HepG2 (cell line): ENCODE measurements around the gene TMED9. TPM values are rescaled to one million over a fixed set of nuclear protein-coding genes. Genes with fewer than 3 reads are reported as not detected.
A peak's percentile ranks its signal among the peaks of the same experiment; 100 is the strongest.

Source experiments
- CREM ChIP-seq, 2 experiments: sonication (generic) in 1 of 2; formaldehyde crosslinking in 1 of 2; IDR thresholded peaks; 2 replicates each; pipeline versions ENCODE4 v1.4.0 to v1.6.1; 2016 to 2020; ENCODE audit warnings: antibody characterized with exemption in 1 of 2, mild to moderate bottlenecking in 1 of 2, missing genetic modification reagents in 1 of 2
- DDIT3 ChIP-seq: sonication (generic); formaldehyde crosslinking; IDR thresholded peaks from 2 replicates; pipeline ENCODE4 v1.4.0; 2020; ENCODE audit warnings: mild to moderate bottlenecking, missing genetic modification reagents
- GABPA ChIP-seq, 2 experiments: IDR thresholded peaks; 2 replicates each; pipeline ENCODE4 v1.6.1; 2011 to 2016; ENCODE audit warnings: low read depth in 2 of 2, low read length in 1 of 2, missing biosample characterization in 1 of 2, missing genetic modification characterization in 1 of 2
- GATA4 ChIP-seq: sonication (generic); IDR thresholded peaks from 2 replicates; pipeline ENCODE4 v1.6.1; 2016; ENCODE audit warnings: antibody characterized with exemption, low read depth, borderline replicate concordance
- GATAD2A ChIP-seq: IDR thresholded peaks from 2 replicates; pipeline ENCODE4 v1.6.1; 2016
- MAFK ChIP-seq, 2 experiments: IDR thresholded peaks in 1 of 2; conservative IDR thresholded peaks in 1 of 2; 2 replicates each; pipeline ENCODE4 v1.6.1; 2011; ENCODE audit warnings: improper control_type of control experiment in 2 of 2, low read length in 2 of 2
- MAX ChIP-seq: IDR thresholded peaks from 2 replicates; pipeline ENCODE4 v1.6.1; 2012; ENCODE audit warnings: inconsistent platforms
- MBD4 ChIP-seq: IDR thresholded peaks from 2 replicates; pipeline ENCODE4 v1.6.1; 2012; ENCODE audit warnings: low read length, inconsistent platforms, borderline replicate concordance
- MED1 ChIP-seq: sonication (generic); formaldehyde crosslinking; IDR thresholded peaks from 2 replicates; pipeline ENCODE4 v1.4.0; 2020; ENCODE audit warnings: missing genetic modification reagents
- NRL ChIP-seq: sonication (generic); formaldehyde crosslinking; IDR thresholded peaks from 2 replicates; pipeline ENCODE4 v1.5.0; 2020; ENCODE audit warnings: missing genetic modification reagents, mild to moderate bottlenecking, moderate library complexity, borderline replicate concordance
- PBX3 ChIP-seq: sonication (generic); formaldehyde crosslinking; IDR thresholded peaks from 2 replicates; pipeline ENCODE4 v1.8.1; 2023; ENCODE audit warnings: missing genetic modification reagents, inconsistent platforms, borderline replicate concordance
- PCBP1 ChIP-seq: fragments of 200-400 bp; formaldehyde crosslinking; IDR thresholded peaks from 2 replicates; pipeline ENCODE4 v1.6.1; 2017; ENCODE audit warnings: mild to moderate bottlenecking, low read depth, low read length, borderline replicate concordance
- SKIL ChIP-seq: sonication (generic); formaldehyde crosslinking; IDR thresholded peaks from 2 replicates; pipeline ENCODE4 v1.8.0; 2022; ENCODE audit warnings: missing genetic modification reagents, mild to moderate bottlenecking, moderate library complexity, borderline replicate concordance
- THRA ChIP-seq: sonication (generic); formaldehyde crosslinking; IDR thresholded peaks from 2 replicates; pipeline ENCODE4 v1.4.0; 2020; ENCODE audit warnings: missing genetic modification reagents, borderline replicate concordance
- ZKSCAN1 ChIP-seq: fragments of 150-350 bp; IDR thresholded peaks from 2 replicates; pipeline ENCODE4 v1.6.1; 2014; ENCODE audit warnings: low read length
- ZMYM4 ChIP-seq: sonication (generic); formaldehyde crosslinking; IDR thresholded peaks from 2 replicates; pipeline ENCODE4 v1.8.1; 2023; ENCODE audit warnings: mild to moderate bottlenecking, missing genetic modification reagents
- ZNF382 ChIP-seq: sonication (generic); formaldehyde crosslinking; IDR thresholded peaks from 2 replicates; pipeline ENCODE4 v1.5.0; 2020; ENCODE audit warnings: missing genetic modification reagents, mild to moderate bottlenecking, borderline replicate concordance
- ZNF431 ChIP-seq: sonication (generic); formaldehyde crosslinking; IDR thresholded peaks from 2 replicates; pipeline ENCODE4 v1.9.0; 2022; ENCODE audit warnings: missing genetic modification reagents, low read depth, mild to moderate bottlenecking, borderline replicate concordance
- ZNF513 ChIP-seq: sonication (generic); formaldehyde crosslinking; conservative IDR thresholded peaks from 2 replicates; pipeline ENCODE4 v1.5.0; 2020; ENCODE audit warnings: missing genetic modification reagents
- ZNF557 ChIP-seq: sonication (generic); formaldehyde crosslinking; IDR thresholded peaks from 2 replicates; pipeline ENCODE4 v1.4.0; 2020; ENCODE audit warnings: missing genetic modification reagents
- ZNF644 ChIP-seq: IDR thresholded peaks from 2 replicates; pipeline ENCODE4 v1.6.1; 2016; ENCODE audit warnings: low read depth
- ZNF709 ChIP-seq: sonication (generic); formaldehyde crosslinking; IDR thresholded peaks from 2 replicates; pipeline ENCODE4 v1.5.0; 2020; ENCODE audit warnings: mild to moderate bottlenecking, missing genetic modification reagents
- ZNF777 ChIP-seq: sonication (generic); formaldehyde crosslinking; IDR thresholded peaks from 2 replicates; pipeline ENCODE4 v1.4.0; 2020; ENCODE audit warnings: missing genetic modification reagents
- ZNF782 ChIP-seq: sonication (generic); formaldehyde crosslinking; IDR thresholded peaks from 2 replicates; pipeline ENCODE4 v1.4.0; 2020; ENCODE audit warnings: missing genetic modification reagents, mild to moderate bottlenecking, borderline replicate concordance
- polyA plus RNA-seq, 8 experiments: library from polyadenylated mRNA; depleted of rRNA in 3 of 8; stranded (reverse) in 7 of 8; unstranded in 1 of 8; fragments of >200 nt; fragmentation: Illumina TruSeq in 4 of 8; extraction: Trizol in 4 of 8; gene quantifications; 2 replicates each; pipeline versions ENCODE4 v1.2.1 to v1.2.3, GENCODE V29; 2011 to 2016; ENCODE audit warnings: low read depth in 4 of 8, missing spikeins in 1 of 8, mixed read lengths in 1 of 8; ENCODE audit not compliant: insufficient read depth in 1 of 8
- total RNA-seq, 5 experiments: library from RNA; depleted of rRNA; stranded (reverse); fragments of >200 nt; fragmentation: Illumina TruSeq; extraction: Trizol; gene quantifications; 2 replicates each; pipeline ENCODE4 v1.2.3, GENCODE V29; 2016; ENCODE audit warnings: low read depth in 1 of 5

TMED9 gene
- total and polyA plus RNA-seq, 2 of the 13 experiments (the other 11 are each of a cell fraction or from before 2014, with no cell fraction given), result 161 to 350 TPM

GRCh38 chr5:177557041-177557647 is 34.9 kb upstream of the TMED9 start (continued):
- no peak for TF ChIP-seq DDIT3 (CRISPR knock-in tag)
- TF ChIP-seq ZNF782 (CRISPR knock-in tag), result no peak
- TF ChIP-seq NRL (CRISPR knock-in tag), result no peak
- no peak for TF ChIP-seq ZKSCAN1
- no peak for TF ChIP-seq ZNF557
- TF ChIP-seq ZNF777 (CRISPR knock-in tag), result no peak
- 0 out of 2 replicates have a peak, but pooled peaks have one; percentile 41 for TF ChIP-seq ZMYM4 (CRISPR knock-in tag)
- no peak for TF ChIP-seq MAFK (conservative IDR thresholded peaks at IDR 0.05 in 1 of 2, IDR thresholded peaks at IDR 0.05 in 1 of 2; ENCODE audit: low read length in 2 of 2)
- TF ChIP-seq ZNF644, result peak; percentile 88
- TF ChIP-seq ZNF382, result no peak
- no peak for TF ChIP-seq GABPA (IDR thresholded peaks at IDR 0.05; ENCODE audit: low read depth, low read length)
- TF ChIP-seq GABPA (CRISPR knock-in tag; IDR thresholded peaks at IDR 0.05; ENCODE audit: low read depth), result peak; percentile 29; the same call in 1 of the 2 replicates
- TF ChIP-seq CREM (IDR thresholded peaks at IDR 0.05), result no peak
- no peak for TF ChIP-seq CREM (CRISPR knock-in tag; IDR thresholded peaks at IDR 0.05)
- no peak for TF ChIP-seq MBD4
- no peak for TF ChIP-seq ZNF431
- TF ChIP-seq PBX3 (CRISPR knock-in tag), result no peak
- 0 out of 2 replicates have a peak, but pooled peaks have one; percentile 24 for TF ChIP-seq GATAD2A (CRISPR knock-in tag)
- TF ChIP-seq PCBP1, result no peak
- no peak for TF ChIP-seq GATA4
- TF ChIP-seq ZNF513, result no peak
- TF ChIP-seq ZNF709 (CRISPR knock-in tag), result no peak
- no peak for TF ChIP-seq SKIL
- TF ChIP-seq THRA (CRISPR knock-in tag), result no peak
- 0 out of 2 replicates have a peak, but pooled peaks have one; percentile 9 for TF ChIP-seq MED1 (CRISPR knock-in tag)
- TF ChIP-seq MAX, result peak; percentile 12; the same call in 1 of the 2 replicates
